HG03571 (cell line): ENCODE measurements around the gene ELMO2.

Experiments used
- ATAC-seq: cut with Tn5 transposase; IDR thresholded peaks from one replicate; pipeline ENCODE4 v1.9.1; 2021; ENCODE audit not compliant: unreplicated experiment

Gene ELMO2, protein sequence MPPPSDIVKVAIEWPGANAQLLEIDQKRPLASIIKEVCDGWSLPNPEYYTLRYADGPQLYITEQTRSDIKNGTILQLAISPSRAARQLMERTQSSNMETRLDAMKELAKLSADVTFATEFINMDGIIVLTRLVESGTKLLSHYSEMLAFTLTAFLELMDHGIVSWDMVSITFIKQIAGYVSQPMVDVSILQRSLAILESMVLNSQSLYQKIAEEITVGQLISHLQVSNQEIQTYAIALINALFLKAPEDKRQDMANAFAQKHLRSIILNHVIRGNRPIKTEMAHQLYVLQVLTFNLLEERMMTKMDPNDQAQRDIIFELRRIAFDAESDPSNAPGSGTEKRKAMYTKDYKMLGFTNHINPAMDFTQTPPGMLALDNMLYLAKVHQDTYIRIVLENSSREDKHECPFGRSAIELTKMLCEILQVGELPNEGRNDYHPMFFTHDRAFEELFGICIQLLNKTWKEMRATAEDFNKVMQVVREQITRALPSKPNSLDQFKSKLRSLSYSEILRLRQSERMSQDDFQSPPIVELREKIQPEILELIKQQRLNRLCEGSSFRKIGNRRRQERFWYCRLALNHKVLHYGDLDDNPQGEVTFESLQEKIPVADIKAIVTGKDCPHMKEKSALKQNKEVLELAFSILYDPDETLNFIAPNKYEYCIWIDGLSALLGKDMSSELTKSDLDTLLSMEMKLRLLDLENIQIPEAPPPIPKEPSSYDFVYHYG

DNA sequence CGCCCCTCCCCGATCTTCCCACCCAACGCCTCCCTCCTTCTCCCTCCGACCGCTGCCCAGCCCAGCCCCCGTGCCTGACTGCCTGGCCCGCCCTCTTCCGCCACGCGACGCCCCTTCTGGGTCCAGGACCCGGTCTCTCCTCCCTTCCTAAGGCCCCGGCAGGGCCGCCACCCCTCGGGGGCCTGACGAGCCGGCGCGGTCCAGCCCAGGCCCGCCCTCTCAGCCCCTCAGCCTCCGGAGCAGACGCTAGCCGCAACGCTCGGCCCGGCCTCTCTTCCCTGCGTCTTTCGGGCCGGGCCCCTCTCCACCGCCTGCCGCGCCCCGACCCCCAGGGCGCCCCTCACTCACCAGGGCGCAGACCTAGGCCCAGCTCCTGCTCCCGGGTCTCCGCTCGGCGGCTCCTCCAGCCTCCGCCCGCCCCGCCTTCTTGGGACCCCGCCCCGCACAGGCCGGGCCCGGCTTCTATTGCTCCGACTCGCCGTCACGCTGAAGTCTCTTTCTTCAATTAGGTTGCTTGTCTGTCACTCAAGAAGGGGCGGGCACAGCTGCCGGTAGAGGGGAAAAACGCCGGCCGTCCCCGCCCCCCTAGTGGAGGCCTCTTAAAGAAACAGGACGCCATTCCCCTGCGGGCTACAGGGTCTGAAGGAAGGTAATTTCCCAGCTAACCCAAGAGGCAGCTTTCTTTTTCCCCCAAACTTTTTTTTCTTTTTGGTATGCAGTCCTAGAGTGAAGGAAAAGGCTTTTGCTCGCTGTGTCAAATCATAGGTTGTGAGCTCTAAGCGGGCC, at the start of gene ELMO2:
Gene ELMO2, minus strand, starts transcription at position 416 of the 786 bp plus-strand sequence. CDS start 12,133 bp downstream, outside the sequence.
- ATAC-seq = peak; percentile 88

DNA sequence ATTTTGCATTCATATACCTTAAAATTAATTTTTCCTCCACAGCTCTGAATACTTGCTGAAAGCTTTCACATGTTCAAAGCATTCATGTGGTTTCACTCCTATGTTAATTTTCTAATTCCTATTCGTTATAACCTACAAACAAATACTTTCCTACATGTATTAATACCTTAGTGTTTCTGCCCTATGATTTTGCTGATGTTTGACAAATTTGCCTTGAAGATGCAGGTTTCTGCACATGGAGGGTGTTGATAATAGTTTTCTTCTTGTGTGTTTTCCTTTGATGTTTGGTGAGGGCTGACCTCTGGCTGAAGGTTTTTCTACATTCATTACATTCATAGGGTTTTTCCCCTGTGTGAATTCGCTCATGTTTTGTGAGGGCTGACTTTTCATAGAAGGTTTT, 49.3 kb upstream of the ELMO2 start:
- ATAC-seq = no peak

DNA sequence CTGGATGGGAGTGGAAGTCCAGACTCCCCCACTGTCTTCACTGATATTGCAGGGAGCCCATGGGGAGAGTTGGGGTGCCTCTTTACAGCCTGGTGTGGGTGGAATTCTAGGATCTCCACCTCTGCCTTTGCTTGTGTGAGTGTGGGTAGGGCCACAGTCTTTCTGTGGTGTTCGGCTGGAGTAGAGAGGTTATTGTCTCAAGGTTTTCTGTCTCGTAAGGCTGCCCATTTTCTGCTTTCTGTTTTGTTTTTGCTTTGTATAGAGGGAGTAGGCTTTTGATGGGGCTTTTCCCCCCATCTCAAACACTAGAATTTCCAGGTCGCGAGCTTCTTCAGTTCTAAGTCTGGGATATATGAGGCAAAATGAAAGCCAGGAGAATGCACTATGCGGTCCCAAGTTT, 40.4 kb upstream of the ELMO2 start:
- ATAC-seq = no peak

DNA sequence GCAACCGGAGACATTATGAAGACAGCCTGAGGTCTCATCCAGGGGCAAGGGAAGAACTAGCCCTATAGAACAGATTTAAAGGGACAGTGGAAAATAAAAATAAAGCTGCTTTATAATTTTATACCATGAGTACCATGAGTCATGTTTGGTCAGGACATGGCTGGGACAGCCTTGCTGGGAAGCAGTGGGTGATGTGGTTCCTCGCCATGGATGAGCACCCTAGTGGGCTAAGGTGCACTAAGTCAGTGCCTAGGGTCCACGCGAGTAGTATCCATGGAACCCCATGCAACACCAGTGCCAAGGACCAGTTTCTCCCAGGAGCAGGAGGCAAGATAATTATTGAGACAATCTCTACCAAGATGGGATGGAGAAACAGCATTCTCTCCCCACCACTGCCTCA, 33.4 kb upstream of the ELMO2 start:
- ATAC-seq = no peak

DNA sequence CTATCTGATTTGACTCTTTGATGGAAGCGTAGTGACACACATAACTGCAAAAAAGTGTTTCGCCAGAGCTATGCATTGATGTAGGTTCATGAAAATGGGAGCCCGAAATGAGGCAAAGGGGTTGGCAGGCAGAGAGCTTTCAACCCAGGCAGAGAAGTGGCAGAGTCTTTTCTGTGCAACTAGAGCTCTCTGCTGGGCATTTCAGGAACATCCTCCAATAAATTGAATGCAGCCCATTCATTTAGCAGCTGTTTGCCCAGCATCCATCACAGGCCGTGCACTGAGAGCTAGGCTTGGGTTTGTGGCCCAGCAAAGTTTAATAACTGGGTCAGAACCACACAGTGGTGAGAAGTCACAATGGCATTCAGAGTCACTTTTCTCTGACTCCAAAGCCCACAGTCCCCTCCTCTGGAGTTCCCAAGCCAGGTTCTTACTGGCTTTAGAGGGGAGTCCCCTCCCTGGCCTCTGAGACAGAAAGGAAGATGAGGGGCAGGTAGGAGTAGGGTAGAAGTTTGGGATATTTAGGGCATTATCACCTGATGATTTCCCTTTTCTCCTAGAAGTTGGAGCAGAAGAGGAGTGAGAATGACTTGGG, 31.8 kb upstream of the ELMO2 start:
- ATAC-seq = no peak

DNA sequence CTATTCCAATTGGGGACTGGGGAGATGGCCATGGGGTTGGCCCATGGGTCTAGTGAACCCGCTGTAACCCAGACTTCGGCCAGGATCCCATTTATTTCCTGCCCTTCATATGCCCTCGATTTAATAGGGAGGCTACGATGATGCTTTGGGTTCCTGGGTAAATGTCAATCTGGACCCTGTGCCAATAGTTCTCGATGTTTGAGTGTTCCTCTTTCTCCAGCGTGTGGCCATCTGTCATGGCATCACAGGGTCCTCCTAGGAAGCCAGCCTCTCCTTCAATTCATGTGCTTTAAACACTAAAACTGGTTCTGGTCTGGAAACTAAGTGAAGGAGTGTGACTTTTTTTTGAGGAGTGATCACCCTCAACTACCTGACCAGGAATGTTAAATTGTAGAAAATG, 28.7 kb upstream of the ELMO2 start:
- ATAC-seq = no peak

DNA sequence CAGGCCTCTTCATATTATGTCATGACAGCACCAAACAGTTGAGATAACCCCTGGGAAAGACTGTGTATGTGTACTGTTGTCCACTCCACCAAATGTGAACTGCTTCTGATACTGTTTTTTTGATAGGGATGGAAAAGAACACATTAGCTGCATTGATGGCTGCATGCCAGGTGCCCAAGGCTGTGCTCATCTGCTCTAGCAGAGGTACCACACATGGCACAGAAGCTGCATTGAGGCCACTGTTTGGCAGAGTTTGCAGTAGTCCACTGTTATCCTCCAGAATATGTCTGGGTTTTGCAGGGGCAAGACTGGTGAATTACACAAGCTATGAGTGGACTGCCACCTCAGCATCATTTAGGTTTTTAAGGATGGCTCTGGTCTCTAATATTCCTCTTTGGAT, 28.2 kb upstream of the ELMO2 start:
- no peak for ATAC-seq

DNA sequence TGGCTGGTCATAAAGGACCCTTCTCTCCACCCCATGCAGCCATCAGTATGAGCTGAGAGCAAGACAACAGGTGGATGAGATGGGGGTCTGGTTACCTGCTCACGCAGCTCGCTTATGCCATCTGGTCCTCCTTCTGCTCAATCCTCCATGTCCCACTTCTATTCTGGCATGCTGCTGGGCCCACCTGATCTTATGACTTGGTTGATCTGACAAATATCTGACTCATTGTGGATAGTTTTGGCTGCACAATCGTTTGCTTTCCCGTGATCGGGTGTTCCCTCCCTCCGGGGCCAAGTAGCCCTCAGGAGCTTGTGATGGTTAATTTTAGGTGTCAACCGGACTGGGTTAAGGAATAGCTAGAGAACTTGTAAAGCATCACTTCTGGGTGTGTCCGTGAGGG, 26.6 kb upstream of the ELMO2 start:
- ATAC-seq = no peak

DNA sequence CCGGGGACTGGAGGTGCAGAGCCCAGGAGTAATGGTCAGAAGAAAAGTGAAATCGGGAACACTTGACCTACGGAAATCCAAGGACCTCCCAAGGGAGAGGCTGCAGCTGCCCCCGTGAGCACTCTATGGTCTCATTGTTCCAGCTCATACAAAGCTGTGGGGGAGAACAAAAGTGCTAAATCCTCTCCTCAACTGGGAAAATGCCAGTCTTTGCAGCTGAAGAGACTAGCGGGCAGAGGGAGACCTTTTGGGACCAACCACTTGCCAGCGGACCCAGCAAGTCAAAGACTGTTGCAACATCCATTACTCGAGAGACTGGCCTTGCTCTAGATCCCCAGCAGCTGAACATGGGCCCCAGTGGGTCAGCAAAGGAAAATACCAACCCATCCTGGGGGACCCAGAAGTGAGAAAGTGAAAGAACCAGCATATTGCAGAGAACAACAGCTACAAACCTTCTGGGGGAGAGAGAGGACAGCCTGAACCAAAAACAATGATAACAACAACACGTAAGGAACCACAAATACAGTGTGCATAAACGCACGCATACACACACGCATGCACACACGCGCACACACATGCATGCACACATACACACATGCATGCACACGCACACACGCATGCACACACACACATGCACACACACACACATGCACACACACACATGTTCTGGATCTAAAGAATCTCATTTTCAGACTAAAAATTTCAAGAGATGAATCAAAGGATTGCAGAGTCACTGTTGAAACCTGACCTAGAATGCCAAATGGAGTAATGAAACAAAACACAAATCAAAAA, 24.7 kb upstream of the ELMO2 start:
- no peak for ATAC-seq

DNA sequence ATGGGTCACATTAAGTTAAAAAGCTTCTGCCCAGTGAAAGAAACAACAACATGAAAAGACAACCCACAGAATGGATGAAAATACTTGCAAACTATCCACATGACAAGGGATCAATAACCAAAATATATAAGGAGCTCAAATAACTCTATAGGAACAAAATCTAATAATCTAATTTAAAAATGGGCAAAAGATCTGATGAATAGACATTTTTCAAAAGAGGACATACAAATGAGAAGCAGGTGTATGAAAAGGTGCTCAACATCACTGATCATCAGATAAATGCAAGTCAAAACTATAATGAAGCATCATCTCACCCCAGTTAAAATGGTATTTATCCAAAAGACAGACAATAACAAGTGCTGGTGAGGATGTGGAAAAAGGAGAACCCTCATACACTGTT, 21.0 kb upstream of the ELMO2 start:
- no peak for ATAC-seq

DNA sequence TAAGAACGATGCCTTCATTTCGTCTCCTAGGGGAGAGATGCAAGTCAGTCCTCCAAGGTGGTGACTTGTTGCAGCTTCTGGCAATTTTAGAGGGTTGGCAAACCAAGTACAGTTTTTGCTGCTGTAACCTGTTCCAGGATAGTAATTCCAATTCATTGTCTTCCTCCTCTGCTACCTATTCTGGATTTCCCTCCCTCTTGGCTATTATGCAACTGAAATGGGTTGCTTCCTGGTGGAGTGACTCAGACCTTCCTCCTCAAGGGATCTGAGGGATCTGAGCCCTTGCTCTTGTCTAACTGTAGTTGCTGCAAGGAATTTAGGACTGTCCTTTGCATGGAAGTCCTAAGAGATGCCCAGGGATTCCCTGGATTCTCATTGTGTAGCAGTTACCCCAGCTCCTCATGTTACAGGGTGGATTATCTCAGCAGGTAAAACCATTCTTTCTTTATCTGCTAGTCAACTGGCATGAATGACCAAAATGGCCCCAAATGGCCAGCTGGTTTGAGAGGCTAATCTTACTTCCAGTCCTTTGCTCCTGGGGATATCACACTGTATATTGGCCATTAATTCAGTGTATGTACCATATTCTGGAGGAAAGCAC, 17.6 kb upstream of the ELMO2 start:
- no peak for ATAC-seq

DNA sequence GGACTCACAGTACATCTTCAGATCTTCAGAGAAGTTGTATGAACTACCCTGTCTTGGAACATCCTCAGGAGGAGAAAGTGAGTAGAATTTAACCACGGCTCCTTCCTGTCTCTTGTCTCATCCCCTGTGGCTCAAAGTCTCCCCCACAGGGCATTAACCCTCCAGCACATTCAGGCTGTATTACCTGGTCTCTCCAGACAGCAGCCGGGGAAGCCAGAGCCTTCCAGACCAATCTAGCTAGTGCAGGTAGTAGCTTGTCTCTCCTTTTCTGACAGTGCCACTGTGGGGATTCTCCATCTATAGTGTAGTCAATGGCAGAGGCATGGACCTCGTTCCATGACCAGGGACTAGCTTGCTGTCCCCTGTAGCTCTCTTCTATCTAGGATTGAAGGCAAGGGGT, 16.9 kb upstream of the ELMO2 start:
- ATAC-seq = no peak

DNA sequence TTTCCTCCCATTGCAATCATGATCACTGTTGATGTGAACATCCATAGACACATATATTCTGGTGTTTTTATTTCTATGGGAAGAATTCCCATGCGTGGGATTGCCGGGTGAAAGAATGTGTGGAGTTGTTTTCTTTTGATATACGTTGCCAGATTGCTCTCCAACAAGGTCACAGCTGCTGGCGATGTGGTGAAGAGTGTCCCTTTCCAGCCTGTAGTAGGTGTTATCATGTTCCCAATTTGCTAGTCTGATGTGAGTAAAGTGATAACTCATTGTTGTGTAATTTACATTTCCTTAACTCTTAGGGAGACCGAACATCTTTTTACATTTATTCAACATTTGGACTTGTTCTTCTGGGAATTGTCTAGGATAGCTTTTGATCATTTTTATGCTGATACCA, 14.5 kb upstream of the ELMO2 start:
- no peak for ATAC-seq

DNA sequence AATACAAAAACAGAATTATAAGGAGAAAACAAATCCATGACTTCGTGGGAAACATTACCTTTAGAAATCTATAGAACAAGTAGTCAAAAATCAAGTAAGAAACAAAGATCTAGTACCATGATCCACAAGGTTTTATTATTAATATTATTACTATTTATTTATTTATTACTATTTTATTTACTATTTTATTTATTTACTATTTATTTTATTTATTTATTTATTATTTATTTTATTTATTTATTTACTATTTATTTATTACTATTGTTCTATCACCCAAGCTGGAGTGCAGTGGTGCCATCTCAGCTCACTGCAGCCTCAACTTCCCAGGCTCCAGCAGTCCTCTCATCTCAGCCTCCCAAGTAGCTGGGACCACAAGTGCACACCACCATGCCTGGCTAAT, 13.5 kb upstream of the ELMO2 start:
- no peak for ATAC-seq

DNA sequence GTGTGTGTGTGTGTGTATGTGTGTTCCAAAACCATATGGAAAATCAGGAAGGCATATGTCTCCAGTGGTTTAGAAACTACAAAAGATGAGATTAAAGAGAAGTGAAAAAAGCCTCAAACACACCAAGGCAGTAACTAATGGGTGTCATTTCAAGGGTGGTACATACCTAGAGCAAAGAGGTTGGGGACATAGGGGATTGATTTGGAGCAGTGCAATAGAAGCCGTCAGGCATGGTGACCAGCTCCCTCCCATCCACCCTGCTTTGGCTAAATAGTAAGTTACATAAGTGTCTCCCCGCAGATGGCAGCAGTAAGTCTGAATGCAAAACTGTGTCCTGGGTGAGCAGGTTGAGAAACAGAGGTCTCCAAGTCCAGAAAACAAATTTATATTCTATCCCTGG, 10.4 kb upstream of the ELMO2 start:
- no peak for ATAC-seq

DNA sequence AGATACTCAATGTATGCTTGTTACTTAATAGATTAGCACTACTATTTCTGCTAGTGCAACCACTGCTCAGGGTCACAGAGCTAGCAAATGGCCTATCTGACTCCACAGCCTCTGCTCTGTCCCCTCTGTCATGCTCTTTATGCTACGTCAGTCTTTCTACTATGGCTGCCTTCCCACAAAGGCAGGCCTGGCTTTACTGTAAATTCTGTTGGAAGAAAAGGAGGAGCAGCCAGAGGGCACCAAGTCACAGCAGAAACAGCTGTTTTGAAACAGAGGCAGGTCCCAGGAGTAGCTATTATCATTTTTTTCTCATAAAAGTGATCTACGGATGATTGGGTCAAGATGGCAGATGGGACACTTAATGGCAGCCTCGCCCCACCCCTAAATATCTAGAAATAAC, 10.0 kb upstream of the ELMO2 start:
- ATAC-seq = no peak

DNA sequence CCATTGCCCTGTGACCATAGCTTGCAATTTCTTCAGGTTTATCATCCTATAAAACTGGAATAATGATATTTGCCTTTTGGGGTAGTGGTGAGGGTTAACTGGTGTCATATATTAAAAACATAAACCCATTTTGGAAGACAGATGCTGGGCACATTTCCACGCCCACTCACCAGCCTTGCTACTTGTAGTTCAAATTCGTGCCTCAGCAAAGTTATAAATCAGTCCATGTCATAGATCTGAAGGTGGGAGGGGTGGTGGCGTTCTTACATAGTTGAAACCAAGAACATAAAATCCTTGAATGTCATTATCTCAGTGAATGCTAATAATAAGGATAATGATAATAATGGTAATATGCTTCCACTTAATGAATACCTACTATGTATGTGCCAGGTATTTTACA, 9.4 kb upstream of the ELMO2 start:
- ATAC-seq = no peak

DNA sequence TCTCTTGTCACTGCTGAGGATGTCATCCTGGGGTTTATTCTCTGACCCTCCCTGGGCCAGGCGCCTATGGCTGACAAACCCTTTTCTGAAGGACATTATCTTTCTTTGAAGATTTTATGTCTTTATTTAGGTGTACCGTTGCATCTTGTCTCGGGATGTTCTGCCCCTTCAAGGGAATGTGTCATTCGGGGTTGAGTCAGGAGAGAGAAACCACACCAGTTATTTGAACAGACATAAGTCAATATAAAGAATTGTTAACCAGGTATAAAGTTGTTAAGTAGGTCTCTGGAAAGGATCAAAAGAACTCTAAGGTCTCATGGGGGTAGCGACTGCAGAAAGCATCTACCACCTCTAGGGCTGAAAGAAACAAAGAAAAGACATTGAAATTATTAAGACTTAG, 8.2 kb upstream of the ELMO2 start:
- ATAC-seq = no peak

DNA sequence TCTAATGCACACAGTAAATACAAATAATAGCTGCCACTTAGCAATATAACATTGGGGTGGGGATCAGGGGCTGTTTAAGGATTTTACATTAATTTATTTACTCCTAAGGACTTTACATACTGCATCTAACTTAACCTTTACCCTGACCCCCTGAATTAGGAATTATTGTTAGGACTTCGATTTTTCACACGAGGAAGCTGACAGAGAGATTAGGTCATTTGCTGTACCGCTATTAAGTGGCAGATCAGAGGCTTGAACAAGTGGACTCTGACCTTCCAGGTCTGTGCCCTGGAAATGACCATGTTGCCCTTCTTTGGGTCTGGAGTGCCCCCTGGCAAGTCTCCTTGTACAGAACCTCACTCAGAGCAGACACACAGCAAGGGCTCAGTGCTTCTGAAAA, 5.2 kb upstream of the ELMO2 start:
- ATAC-seq = no peak

DNA sequence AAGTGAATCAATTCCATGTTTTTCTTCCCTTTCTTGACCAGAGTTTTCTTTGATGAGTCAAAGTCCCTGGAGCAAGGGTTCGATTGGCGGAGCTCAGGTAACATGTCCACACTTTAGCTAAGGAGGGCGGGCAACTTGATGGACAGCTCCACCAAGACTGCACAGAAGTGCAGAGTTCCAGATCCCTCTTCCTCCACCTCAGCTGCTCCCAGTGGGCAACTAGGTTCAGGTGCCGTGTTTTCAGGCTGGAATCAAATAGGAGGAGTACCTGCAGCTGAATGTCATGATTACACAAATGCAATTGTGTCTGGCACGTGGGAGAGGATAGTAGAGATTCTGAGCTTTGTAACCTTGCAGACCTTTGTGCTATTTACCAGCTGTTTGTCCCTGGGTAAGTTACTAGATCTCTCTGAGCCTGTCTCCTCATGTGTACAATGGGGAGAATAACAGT, 1.9 kb upstream of the ELMO2 start:
- ATAC-seq = no peak
